ENCODE results near the gene STMP1.

GRCh38 chr7:135716677-135717238 lies 54.4 kb downstream of the STMP1 start:
- TF ChIP-seq CTCF (CRISPR knock-in tag; IDR thresholded peaks at IDR 0.05), result no peak
- TF ChIP-seq CCAR2 (optimal IDR thresholded peaks at IDR 0.05; ENCODE audit: low read depth, low read length), result no peak
- TF ChIP-seq EZH2 (conservative IDR thresholded peaks at IDR 0.05; ENCODE audit: low read depth, low read length), result no peak
- TF ChIP-seq DMAP1 (CRISPR knock-in tag; IDR thresholded peaks at IDR 0.05), result no peak
- TF ChIP-seq, protein P1, sequence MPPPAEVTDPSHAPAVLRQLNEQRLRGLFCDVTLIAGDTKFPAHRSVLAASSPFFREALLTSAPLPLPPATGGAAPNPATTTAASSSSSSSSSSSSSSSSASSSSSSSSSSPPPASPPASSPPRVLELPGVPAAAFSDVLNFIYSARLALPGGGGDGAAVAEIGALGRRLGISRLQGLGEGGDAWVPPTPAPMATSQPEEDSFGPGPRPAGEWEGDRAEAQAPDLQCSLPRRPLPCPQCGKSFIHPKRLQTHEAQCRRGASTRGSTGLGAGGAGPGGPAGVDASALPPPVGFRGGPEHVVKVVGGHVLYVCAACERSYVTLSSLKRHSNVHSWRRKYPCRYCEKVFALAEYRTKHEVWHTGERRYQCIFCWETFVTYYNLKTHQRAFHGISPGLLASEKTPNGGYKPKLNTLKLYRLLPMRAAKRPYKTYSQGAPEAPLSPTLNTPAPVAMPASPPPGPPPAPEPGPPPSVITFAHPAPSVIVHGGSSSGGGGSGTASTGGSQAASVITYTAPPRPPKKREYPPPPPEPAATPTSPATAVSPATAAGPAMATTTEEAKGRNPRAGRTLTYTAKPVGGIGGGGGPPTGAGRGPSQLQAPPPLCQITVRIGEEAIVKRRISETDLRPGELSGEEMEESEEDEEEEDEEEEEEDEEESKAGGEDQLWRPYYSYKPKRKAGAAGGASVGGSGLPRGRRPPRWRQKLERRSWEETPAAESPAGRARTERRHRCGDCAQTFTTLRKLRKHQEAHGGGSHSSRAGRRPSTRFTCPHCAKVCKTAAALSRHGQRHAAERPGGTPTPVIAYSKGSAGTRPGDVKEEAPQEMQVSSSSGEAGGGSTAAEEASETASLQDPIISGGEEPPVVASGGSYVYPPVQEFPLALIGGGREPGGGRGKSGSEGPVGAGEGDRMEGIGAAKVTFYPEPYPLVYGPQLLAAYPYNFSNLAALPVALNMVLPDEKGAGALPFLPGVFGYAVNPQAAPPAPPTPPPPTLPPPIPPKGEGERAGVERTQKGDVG (CRISPR knock-in tag; IDR thresholded peaks at IDR 0.05; ENCODE audit: borderline replicate concordance), result no peak
- no peak for TF ChIP-seq PCBP2 (optimal IDR thresholded peaks at IDR 0.05; ENCODE audit: low read depth, low read length, poor library complexity, severe bottlenecking)
- no peak for TF ChIP-seq PAWR (CRISPR knock-in tag; IDR thresholded peaks at IDR 0.05; ENCODE audit: borderline replicate concordance)
- no peak for TF ChIP-seq EP300 (IDR thresholded peaks at IDR 0.05; ENCODE audit: low read depth in 2 of 2, low read length in 2 of 2)
- no peak for TF ChIP-seq EP300 (CRISPR knock-in tag; IDR thresholded peaks at IDR 0.05; ENCODE audit: borderline replicate concordance)

Measured in HepG2 (cell line).